DND-41 (cell line): ENCODE results near the gene SLC35A4.

Experiments used
- EZH2 ChIP-seq: IDR thresholded peaks from 3 replicates; pipeline ENCODE4 v1.6.1; 2012; ENCODE audit warnings: borderline replicate concordance, low read depth, mild to moderate bottlenecking, moderate library complexity, low read length, inconsistent platforms; ENCODE audit not compliant: severe bottlenecking
- TF ChIP-seq, protein P1 (sequence below): IDR thresholded peaks from 2 replicates; pipeline ENCODE4 v1.5.1; 2012; ENCODE audit warnings: borderline replicate concordance, low read length, moderate library complexity, mild to moderate bottlenecking; ENCODE audit not compliant: poor library complexity, severe bottlenecking; ENCODE audit errors: extremely low read depth

DNA sequence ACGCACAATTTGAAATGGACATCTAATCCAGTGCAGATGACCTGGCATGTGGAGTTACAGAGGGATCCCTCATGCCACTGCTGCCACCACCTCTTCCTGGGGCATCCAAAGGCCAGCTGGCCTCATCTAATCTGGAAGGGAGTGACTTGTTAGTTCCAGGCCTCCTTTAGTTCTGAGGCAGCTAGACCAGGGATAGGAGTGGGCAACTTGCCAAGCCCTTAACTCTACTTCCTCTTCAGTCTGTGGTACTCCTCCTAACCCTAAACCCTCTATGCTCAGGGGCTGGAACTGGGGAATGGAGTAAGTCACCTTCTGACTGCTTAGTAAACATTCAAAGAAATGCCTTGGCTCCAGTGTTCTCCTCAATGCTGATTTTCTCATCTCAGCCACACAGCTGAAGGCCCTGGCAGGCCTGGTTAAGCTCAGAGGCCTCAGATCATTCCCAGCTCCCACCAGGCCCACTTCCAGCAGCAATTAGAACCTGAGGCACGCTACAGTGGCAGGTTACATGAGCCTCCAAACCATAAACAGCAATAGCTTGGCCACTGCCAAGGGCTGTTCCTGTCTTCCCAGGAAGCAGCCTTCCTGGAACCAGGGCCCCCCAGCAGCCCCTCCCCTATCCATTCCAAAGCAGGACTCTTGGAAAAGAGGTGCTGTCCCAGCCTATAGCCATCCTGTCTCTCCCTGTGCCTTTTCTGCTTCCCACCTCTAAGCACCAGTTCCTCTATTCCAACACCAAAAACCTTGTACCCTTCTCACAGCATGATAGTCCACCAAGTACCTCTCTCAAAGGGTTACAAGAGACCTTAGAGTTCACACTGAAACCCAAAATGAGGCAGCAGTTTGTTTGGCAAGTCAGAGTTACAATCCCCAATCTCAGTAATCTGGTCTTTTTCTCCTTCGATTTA lies 15.1 kb upstream of the SLC35A4 start:
- TF ChIP-seq, protein P1, sequence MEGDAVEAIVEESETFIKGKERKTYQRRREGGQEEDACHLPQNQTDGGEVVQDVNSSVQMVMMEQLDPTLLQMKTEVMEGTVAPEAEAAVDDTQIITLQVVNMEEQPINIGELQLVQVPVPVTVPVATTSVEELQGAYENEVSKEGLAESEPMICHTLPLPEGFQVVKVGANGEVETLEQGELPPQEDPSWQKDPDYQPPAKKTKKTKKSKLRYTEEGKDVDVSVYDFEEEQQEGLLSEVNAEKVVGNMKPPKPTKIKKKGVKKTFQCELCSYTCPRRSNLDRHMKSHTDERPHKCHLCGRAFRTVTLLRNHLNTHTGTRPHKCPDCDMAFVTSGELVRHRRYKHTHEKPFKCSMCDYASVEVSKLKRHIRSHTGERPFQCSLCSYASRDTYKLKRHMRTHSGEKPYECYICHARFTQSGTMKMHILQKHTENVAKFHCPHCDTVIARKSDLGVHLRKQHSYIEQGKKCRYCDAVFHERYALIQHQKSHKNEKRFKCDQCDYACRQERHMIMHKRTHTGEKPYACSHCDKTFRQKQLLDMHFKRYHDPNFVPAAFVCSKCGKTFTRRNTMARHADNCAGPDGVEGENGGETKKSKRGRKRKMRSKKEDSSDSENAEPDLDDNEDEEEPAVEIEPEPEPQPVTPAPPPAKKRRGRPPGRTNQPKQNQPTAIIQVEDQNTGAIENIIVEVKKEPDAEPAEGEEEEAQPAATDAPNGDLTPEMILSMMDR: no peak
- no peak for TF ChIP-seq EZH2
